Endodermal cell (in vitro differentiated cells): Measurements from ENCODE around the gene OR2B3. TPM values are rescaled to one million over a fixed set of nuclear protein-coding genes. Genes with fewer than 3 reads are reported as not detected.
"Not testable (repeated sequence)": the region's sequence is repeated elsewhere in the genome, so short reads cannot be mapped to it uniquely, and the experiment has no call there.

Experiments
- DNase-seq: peaks from one replicate; pipeline ENCODE4 v3.0.0-alpha.2; 2017
- H3K27ac ChIP-seq: 2 replicates; pipeline ENCODE4 v1.5.1; 2013; ENCODE audit warnings: mild to moderate bottlenecking, low read depth, low read length, moderate library complexity
- H3K27me3 ChIP-seq: 2 replicates; pipeline ENCODE4 v1.6.1; 2013; ENCODE audit warnings: mild to moderate bottlenecking, low read length, moderate library complexity; ENCODE audit not compliant: insufficient read depth, control insufficient read depth, poor library complexity, severe bottlenecking
- H3K36me3 ChIP-seq: 2 replicates; pipeline ENCODE4 v1.7.0; 2013; ENCODE audit warnings: mild to moderate bottlenecking, low read length, moderate library complexity; ENCODE audit not compliant: control insufficient read depth, insufficient read depth
- H3K4me1 ChIP-seq: one replicate; pipeline ENCODE4 v1.7.0; 2013; ENCODE audit warnings: low read length; ENCODE audit not compliant: control insufficient read depth, insufficient read depth
- H3K4me3 ChIP-seq: 2 replicates; pipeline ENCODE4 v1.5.1; 2013; ENCODE audit warnings: mild to moderate bottlenecking, low read length, moderate library complexity
- H3K9ac ChIP-seq: 2 replicates; pipeline ENCODE4 v1.6.1; 2013; ENCODE audit warnings: mild to moderate bottlenecking, low read length, moderate library complexity; ENCODE audit not compliant: poor library complexity, severe bottlenecking; ENCODE audit errors: extremely low read depth
- H3K9me3 ChIP-seq: 2 replicates; pipeline ENCODE4 v1.6.1; 2013; ENCODE audit warnings: mild to moderate bottlenecking, low read length, moderate library complexity; ENCODE audit not compliant: control insufficient read depth
- H3K27ac Mint-ChIP-seq: 2 replicates; pipeline ENCODE4 v1.8.0; 2020; ENCODE audit warnings: mixed read lengths
- H3K27me3 Mint-ChIP-seq: 2 replicates; pipeline ENCODE4 v1.8.0; 2021; ENCODE audit warnings: mild to moderate bottlenecking, mixed read lengths; ENCODE audit not compliant: insufficient read depth
- H3K36me3 Mint-ChIP-seq: 2 replicates; pipeline ENCODE4 v1.8.0; 2020; ENCODE audit warnings: low read depth, mixed read lengths
- H3K4me1 Mint-ChIP-seq: 2 replicates; pipeline ENCODE4 v1.8.0; 2020; ENCODE audit warnings: mixed read lengths
- H3K4me3 Mint-ChIP-seq: 2 replicates; pipeline ENCODE4 v1.8.0; 2020; ENCODE audit warnings: mild to moderate bottlenecking, moderate library complexity, mixed read lengths
- H3K9me3 Mint-ChIP-seq: 2 replicates; pipeline ENCODE4 v1.8.0; 2020; ENCODE audit warnings: mild to moderate bottlenecking, mixed read lengths
- CTCF ChIP-seq: fragments of 200-600 bp; sonication (generic); conservative IDR thresholded peaks from 2 replicates; pipeline ENCODE4 v1.5.0; 2021; ENCODE audit warnings: antibody characterized with exemption, mild to moderate bottlenecking
- WGBS, 2 experiments: methylation state at CpG; one replicate each; pipeline versions ENCODE4 v1.1.5 to v1.1.7; 2013; ENCODE audit warnings: missing lambda C conversion rate in 2 of 2, mixed read lengths in 1 of 2; ENCODE audit not compliant: insufficient coverage in 1 of 2, insufficient read length in 1 of 2; 5-methylcytosine and 5-hydroxymethylcytosine counted together
- total RNA-seq, 2 donors: library from RNA; stranded (reverse); fragmentation: NEBNext Ultra II Directional in 1 of 2; extraction: Animal tissue kit (Norgen Biotek cat#: 25700) in 1 of 2; gene quantifications; 2 replicates in 1 of 2; 3 replicates in 1 of 2; pipeline ENCODE4 v1.2.1, GENCODE V29; 2021

Gene OR2B3
- total RNA-seq, 2 donors from 2014 or later = not detected

- no peak overlapping the region for H3K4me3 ChIP-seq
- Mint-ChIP-seq H3K9me3 (no peaks in the 10 kb centered on the region), H3K27me3 (no peaks in the 10 kb centered on the region), H3K36me3 (no peaks in the 10 kb centered on the region), H3K27ac (no peak overlapping the region), H3K4me3 (no peak overlapping the region), H3K4me1 (no peaks in the 10 kb centered on the region)
- WGBS, 2 experiments = 75 to 83% methylated on average over 1 to 15 of the region's 15 CpGs
- H3K36me3 ChIP-seq = no peaks in the 10 kb centered on the region
- no peaks in the 10 kb centered on the region for H3K9me3 ChIP-seq
- H3K27ac ChIP-seq = no peak overlapping the region
- no peaks in the 10 kb centered on the region for H3K4me1 ChIP-seq
- H3K27me3 ChIP-seq = no peaks in the 10 kb centered on the region
- TF ChIP-seq CTCF = no peak
- DNase-seq = no peak
- H3K9ac ChIP-seq = no peak overlapping the region
These were observed 42.4 kb upstream of the OR2B3 start for GRCh38 chr6:29129326-29130012.

GRCh38 chr6:29114964-29115363 lies 27.9 kb upstream of the OR2B3 start:
- H3K4me1 Mint-ChIP-seq, H3K27me3 Mint-ChIP-seq, H3K9me3 ChIP-seq, H3K9ac ChIP-seq, H3K4me1 ChIP-seq, DNase-seq, H3K4me3 ChIP-seq, H3K9me3 Mint-ChIP-seq, H3K27ac ChIP-seq, H3K36me3 ChIP-seq, H3K36me3 Mint-ChIP-seq, H3K27ac Mint-ChIP-seq, H3K27me3 ChIP-seq, H3K4me3 Mint-ChIP-seq: not testable (repeated sequence)
- WGBS, 2 experiments = no CpG with 5 or more reads among the region's 3 CpGs

GRCh38 chr6:29112135-29112534 lies 25.0 kb upstream of the OR2B3 start:
- TF ChIP-seq CTCF = peak; percentile 54
- Histone ChIP-seq H3K27me3 (no peaks in the 10 kb centered on the region), H3K9ac (no peak overlapping the region), H3K4me1 (no peaks in the 10 kb centered on the region), H3K27ac (no peak overlapping the region), H3K9me3 (no peaks in the 10 kb centered on the region), H3K4me3 (no peak overlapping the region), H3K36me3 (no peaks in the 10 kb centered on the region)
- no peaks in the 10 kb centered on the region for H3K9me3 Mint-ChIP-seq
- no peaks in the 10 kb centered on the region for H3K36me3 Mint-ChIP-seq
- H3K27ac Mint-ChIP-seq = no peak overlapping the region
- 87 to 94% methylated on average over 5 to 7 of the region's 7 CpGs for WGBS, 2 experiments
- peaks cover 9% of the 10 kb centered on the region for H3K27me3 Mint-ChIP-seq
- peak; percentile 57 for DNase-seq
- H3K4me1 Mint-ChIP-seq = peaks cover 9% of the 10 kb centered on the region
- H3K4me3 Mint-ChIP-seq = no peak overlapping the region

GRCh38 chr6:29107758-29108157 lies 20.6 kb upstream of the OR2B3 start, which contains the start of gene OR2J3:
Gene OR2J3 (plus strand): TSS chr6:29108058. CDS start chr6:29111891, 3,833 bp downstream.
- 78 to 89% methylated on average over 1 of the region's 1 CpG for WGBS, 2 experiments

More at GRCh38 chr6:29107758-29108157, 20.6 kb upstream of the OR2B3 start, which contains the start of gene OR2J3:
- no peak for DNase-seq
- no peak within 1 kb of the TSS for H3K9ac ChIP-seq
- H3K4me1 ChIP-seq = no peaks in the 10 kb centered on the region
- no peaks in the 10 kb centered on the region for H3K9me3 Mint-ChIP-seq
- TF ChIP-seq CTCF = no peak
- no peak within 1 kb of the TSS for H3K4me3 ChIP-seq
- no peaks in the 10 kb centered on the region for H3K36me3 ChIP-seq
- H3K9me3 ChIP-seq = no peaks in the 10 kb centered on the region
- H3K27me3 ChIP-seq = no peaks in the 10 kb centered on the region
- no peak within 1 kb of the TSS for H3K4me3 Mint-ChIP-seq
- peaks cover 9% of the 10 kb centered on the region for H3K4me1 Mint-ChIP-seq
- H3K36me3 Mint-ChIP-seq = no peaks in the 10 kb centered on the region
- no peak within 1 kb of the TSS for H3K27ac Mint-ChIP-seq
- no peak within 1 kb of the TSS for H3K27ac ChIP-seq
- H3K27me3 Mint-ChIP-seq = peaks cover 11% of the 10 kb centered on the region
